ENCODE data around the gene DEDD.

DNA sequence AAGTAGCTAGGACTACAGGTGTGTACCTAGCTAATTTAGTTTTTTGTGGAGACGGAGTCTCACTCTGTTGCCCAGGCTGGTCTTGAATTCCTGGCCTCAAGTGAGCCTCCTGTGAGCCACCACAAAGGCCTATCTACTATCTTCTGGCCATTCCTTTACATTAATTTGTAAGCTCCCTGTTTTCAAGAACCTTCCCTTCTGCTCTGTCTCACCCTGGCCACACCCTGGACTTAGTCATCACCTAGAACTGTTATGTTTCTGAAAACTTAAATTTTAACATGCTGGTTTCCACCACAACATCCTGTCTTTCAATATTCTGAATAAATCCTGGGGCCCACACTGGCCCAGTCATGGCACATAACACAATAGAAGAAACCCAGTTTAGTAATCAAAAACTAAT, 49.7 kb upstream of the DEDD start:
- no peak for TF ChIP-seq CTCF (IDR thresholded peaks at IDR 0.05 in 2 of 3, conservative IDR thresholded peaks at IDR 0.05 in 1 of 3; ENCODE audit: borderline replicate concordance in 1 of 3, insufficient read depth in 1 of 3, low read depth in 2 of 3, low read length in 2 of 3)
- TF ChIP-seq JUND (IDR thresholded peaks at IDR 0.05) = no peak
- no peak for TF ChIP-seq EZH2 (IDR thresholded peaks at IDR 0.05)
- TF ChIP-seq POLR2AphosphoS5 (IDR thresholded peaks at IDR 0.05; ENCODE audit: low read depth, low read length) = no peak
- TF ChIP-seq ZBTB33 (IDR thresholded peaks at IDR 0.05; ENCODE audit: extremely low read depth, insufficient replicate concordance, low read length) = no peak
- no peak for TF ChIP-seq POLR2A (IDR thresholded peaks at IDR 0.05; ENCODE audit: borderline replicate concordance, extremely low read depth, insufficient read depth, insufficient read length)
- no peak for TF ChIP-seq REST (IDR thresholded peaks at IDR 0.05; ENCODE audit: low read depth)
- TF ChIP-seq YY1 (IDR thresholded peaks at IDR 0.05; ENCODE audit: extremely low read depth, insufficient replicate concordance, low read depth, low read length) = no peak
- TF ChIP-seq EGR1 (IDR thresholded peaks at IDR 0.05; ENCODE audit: low read depth) = no peak
- TF ChIP-seq, protein P1, sequence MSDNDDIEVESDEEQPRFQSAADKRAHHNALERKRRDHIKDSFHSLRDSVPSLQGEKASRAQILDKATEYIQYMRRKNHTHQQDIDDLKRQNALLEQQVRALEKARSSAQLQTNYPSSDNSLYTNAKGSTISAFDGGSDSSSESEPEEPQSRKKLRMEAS (IDR thresholded peaks at IDR 0.05) = no peak
- TF ChIP-seq ELF1 (IDR thresholded peaks at IDR 0.05; ENCODE audit: borderline replicate concordance, low read depth) = no peak

All from HCT116 (cell line).